Suprapubic skin (tissue), 4 donors: ENCODE data around the gene CSKMT. TPM values are rescaled to one million over a fixed set of nuclear protein-coding genes. Genes with fewer than 3 reads are reported as not detected.
"Not testable (repeated sequence)": the region's sequence is repeated elsewhere in the genome, so short reads cannot be mapped to it uniquely, and the experiment has no call there.

Experiments used
- DNase-seq, 2 donors: peaks; one replicate each; pipeline ENCODE4 v3.0.0-alpha.2; 2019; ENCODE audit warnings: low spot score in 2 of 2
- H3K27ac ChIP-seq: fragments of 200-600 bp; sonication (generic); one replicate; pipeline ENCODE4 v1.5.1; 2019
- H3K27me3 ChIP-seq: fragments of 200-600 bp; sonication (generic); one replicate; pipeline ENCODE4 v1.5.1; 2019
- H3K36me3 ChIP-seq: fragments of 200-600 bp; sonication (generic); one replicate; pipeline ENCODE4 v1.5.1; 2019
- H3K4me1 ChIP-seq: fragments of 200-600 bp; sonication (generic); one replicate; pipeline ENCODE4 v1.5.1; 2019
- H3K4me3 ChIP-seq: fragments of 200-600 bp; sonication (generic); one replicate; pipeline ENCODE4 v1.5.1; 2019; ENCODE audit warnings: mild to moderate bottlenecking
- H3K9me3 ChIP-seq: fragments of 200-600 bp; sonication (generic); one replicate; pipeline ENCODE4 v1.5.1; 2019
- EP300 ChIP-seq: sonication (generic); formaldehyde crosslinking; IDR thresholded peaks from one replicate; pipeline ENCODE4 v1.6.1; 2017; ENCODE audit warnings: antibody characterized with exemption
- POLR2A ChIP-seq, 2 donors: fragments of 450-650 bp; IDR thresholded peaks; one replicate each; pipeline ENCODE4 v1.6.1; 2017; ENCODE audit warnings: antibody characterized with exemption in 2 of 2, mild to moderate bottlenecking in 2 of 2, moderate library complexity in 2 of 2
- POLR2AphosphoS5 ChIP-seq, 3 donors: sonication (generic); formaldehyde crosslinking; IDR thresholded peaks; one replicate each; pipeline ENCODE4 v1.6.1; 2017; ENCODE audit warnings: antibody characterized with exemption in 3 of 3
- WGBS: methylation state at CpG from one replicate; pipeline ENCODE4 v1.1.5; 2018; 5-methylcytosine and 5-hydroxymethylcytosine counted together
- total RNA-seq, 4 donors: library from RNA; depleted of rRNA; stranded (reverse); fragments of >200 nt; gene quantifications; one replicate each; pipeline ENCODE4 v1.1.0, GENCODE V29; 2016
- TF ChIP-seq, protein P1 (sequence below), 2 donors: fragments of 200-600 bp in 1 of 2; fragments of 450-650 bp in 1 of 2; sonication (generic) in 1 of 2; IDR thresholded peaks; one replicate each; pipeline ENCODE4 v1.5.1; 2016 to 2019; ENCODE audit warnings: antibody characterized with exemption in 2 of 2, mild to moderate bottlenecking in 1 of 2, moderate library complexity in 1 of 2

The CSKMT gene
- total RNA-seq, 4 donors from 2014 or later, result 2.8 to 6.0 (median 4.2) TPM

DNA sequence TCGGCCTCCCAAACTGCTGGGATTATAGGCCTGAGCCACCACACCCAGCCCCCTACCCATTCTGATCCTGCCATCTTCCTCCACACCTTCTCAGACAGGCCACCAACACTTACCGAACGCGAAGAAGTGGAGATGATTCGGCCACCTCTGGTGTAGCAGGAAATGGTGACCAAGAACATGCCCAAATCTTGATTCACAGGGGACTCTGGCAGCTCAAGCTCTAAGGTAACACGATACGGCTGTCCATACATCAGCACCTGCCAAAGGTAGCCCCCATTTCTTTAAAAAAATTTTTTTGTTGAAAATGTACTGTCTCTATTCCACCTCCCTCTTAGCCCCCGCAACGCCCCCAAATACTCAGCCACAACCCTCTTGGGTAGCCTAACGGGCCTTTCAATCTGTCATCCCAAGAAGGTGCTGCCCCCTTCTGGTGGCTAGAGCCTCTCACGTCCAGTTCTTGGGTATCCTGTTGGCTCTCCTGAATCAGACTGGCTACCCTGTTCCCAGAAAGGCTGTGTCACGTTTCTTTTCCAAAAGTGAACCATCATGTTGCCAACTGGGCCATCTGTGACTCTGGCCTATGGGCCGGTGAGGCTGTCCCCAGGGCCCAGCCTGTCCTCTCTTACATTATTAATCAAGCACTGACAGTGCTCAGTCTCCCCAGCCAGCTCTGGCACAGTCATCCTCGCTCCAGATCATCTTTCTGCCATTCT is 29.5 kb downstream of the CSKMT start:
- Histone ChIP-seq H3K9me3 (no peaks in the 10 kb centered on the region), H3K4me1 (peaks cover 16% of the 10 kb centered on the region), H3K36me3 (peaks cover 21% of the 10 kb centered on the region), H3K4me3 (no peak overlapping the region), H3K27me3 (no peaks in the 10 kb centered on the region), H3K27ac (no peak overlapping the region)
- TF ChIP-seq, protein P1, sequence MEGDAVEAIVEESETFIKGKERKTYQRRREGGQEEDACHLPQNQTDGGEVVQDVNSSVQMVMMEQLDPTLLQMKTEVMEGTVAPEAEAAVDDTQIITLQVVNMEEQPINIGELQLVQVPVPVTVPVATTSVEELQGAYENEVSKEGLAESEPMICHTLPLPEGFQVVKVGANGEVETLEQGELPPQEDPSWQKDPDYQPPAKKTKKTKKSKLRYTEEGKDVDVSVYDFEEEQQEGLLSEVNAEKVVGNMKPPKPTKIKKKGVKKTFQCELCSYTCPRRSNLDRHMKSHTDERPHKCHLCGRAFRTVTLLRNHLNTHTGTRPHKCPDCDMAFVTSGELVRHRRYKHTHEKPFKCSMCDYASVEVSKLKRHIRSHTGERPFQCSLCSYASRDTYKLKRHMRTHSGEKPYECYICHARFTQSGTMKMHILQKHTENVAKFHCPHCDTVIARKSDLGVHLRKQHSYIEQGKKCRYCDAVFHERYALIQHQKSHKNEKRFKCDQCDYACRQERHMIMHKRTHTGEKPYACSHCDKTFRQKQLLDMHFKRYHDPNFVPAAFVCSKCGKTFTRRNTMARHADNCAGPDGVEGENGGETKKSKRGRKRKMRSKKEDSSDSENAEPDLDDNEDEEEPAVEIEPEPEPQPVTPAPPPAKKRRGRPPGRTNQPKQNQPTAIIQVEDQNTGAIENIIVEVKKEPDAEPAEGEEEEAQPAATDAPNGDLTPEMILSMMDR (IDR thresholded peaks at IDR 0.05), result peak; percentile 71 to 73
- TF ChIP-seq POLR2AphosphoS5 (IDR thresholded peaks at IDR 0.05), result no peak
- TF ChIP-seq EP300, result no peak
- TF ChIP-seq POLR2A (IDR thresholded peaks at IDR 0.05), result no peak
- DNase-seq, result peak in 1 of 2 donors; percentile 87
- 41% methylated on average over 14 of the region's 14 CpGs for WGBS

DNA sequence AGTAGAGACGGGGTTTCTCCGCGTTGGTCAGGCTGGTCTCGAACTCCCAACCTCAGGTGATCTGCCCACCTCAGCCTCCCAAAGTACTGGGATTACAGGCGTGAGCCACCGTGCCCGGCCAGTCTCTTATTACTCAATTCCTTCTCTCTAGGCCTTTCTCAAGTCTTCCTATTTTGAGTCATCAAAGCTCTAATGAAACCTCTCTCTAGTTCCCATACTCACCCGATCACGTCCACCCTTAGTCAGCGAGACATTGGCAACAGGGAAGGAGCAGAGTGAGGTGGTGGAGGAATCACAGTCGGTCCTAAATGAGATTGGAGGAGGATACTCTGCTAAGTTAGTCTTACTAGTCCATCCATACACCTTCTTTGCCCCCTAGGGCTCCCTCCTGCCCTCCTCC is 37.1 kb downstream of the CSKMT start:
- Histone ChIP-seq H3K27ac (no peak overlapping the region), H3K9me3 (no peaks in the 10 kb centered on the region), H3K27me3 (no peaks in the 10 kb centered on the region), H3K4me3 (no peak overlapping the region), H3K4me1 (peaks cover 19% of the 10 kb centered on the region), H3K36me3 (peaks cover 9% of the 10 kb centered on the region)
- no peak for DNase-seq
- TF ChIP-seq, protein P1 (IDR thresholded peaks at IDR 0.05), result no peak
- TF ChIP-seq POLR2AphosphoS5 (IDR thresholded peaks at IDR 0.05), result no peak
- no peak for TF ChIP-seq EP300
- no peak for TF ChIP-seq POLR2A (IDR thresholded peaks at IDR 0.05)
- WGBS, result 89% methylated on average over 11 of the region's 11 CpGs

DNA sequence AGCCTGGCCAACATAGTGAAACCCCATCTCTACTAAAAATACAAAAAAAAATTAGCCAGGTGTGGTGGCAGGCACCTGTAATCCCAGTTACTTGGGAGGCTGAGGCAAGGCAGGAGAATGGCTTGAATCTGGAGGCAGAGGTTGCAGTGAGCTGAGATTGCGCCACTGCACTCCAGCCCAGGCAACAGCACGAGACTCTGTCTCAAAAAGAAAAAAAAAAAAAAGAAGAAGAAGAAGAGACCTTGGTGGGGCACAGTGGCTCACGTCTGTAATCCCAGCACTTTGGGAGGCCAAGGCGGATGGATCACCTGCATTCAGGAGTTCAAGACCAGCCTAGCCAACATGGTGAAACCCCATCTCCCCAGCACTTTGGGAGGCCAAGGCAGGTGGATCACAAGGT is 38.8 kb downstream of the CSKMT start:
- not testable (repeated sequence) for DNase-seq, H3K27ac ChIP-seq, H3K4me3 ChIP-seq, H3K9me3 ChIP-seq, H3K36me3 ChIP-seq, H3K27me3 ChIP-seq
- H3K4me1 ChIP-seq, result peaks cover 32% of the 10 kb centered on the region
- 93% methylated on average over 4 of the region's 4 CpGs for WGBS

DNA sequence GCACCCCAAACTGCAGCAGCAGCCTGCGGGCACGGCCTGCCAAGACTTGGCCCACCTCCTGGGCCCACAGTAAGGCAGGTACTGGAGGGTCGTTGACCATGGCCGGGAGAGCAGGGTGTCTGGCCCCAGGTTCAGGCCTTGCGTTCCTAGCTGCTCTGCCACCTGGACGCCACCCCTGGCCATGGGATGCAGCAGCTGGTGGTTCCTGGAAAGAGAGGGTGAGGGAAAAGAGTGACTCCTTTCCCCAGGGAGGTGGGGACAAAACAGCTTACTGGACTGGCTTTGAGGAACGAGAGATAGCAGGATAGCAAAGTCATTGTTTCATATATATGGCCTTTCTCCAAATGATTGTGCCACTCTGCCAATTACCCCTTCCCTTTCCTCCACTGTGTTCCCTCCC is 40.3 kb downstream of the CSKMT start:
- no peaks in the 10 kb centered on the region for H3K27me3 ChIP-seq
- peak overlapping the region; percentile 71 for H3K27ac ChIP-seq
- H3K9me3 ChIP-seq, result no peaks in the 10 kb centered on the region
- 34% methylated on average over 7 of the region's 7 CpGs for WGBS
- peaks cover 10% of the 10 kb centered on the region for H3K36me3 ChIP-seq
- DNase-seq, result no peak
- no peak for TF ChIP-seq POLR2A (IDR thresholded peaks at IDR 0.05)
- TF ChIP-seq, protein P1 (IDR thresholded peaks at IDR 0.05), result no peak
- no peak for TF ChIP-seq POLR2AphosphoS5 (IDR thresholded peaks at IDR 0.05)
- TF ChIP-seq EP300, result no peak
- peak overlapping the region; percentile 63 for H3K4me3 ChIP-seq
- peaks cover 42% of the 10 kb centered on the region for H3K4me1 ChIP-seq

DNA sequence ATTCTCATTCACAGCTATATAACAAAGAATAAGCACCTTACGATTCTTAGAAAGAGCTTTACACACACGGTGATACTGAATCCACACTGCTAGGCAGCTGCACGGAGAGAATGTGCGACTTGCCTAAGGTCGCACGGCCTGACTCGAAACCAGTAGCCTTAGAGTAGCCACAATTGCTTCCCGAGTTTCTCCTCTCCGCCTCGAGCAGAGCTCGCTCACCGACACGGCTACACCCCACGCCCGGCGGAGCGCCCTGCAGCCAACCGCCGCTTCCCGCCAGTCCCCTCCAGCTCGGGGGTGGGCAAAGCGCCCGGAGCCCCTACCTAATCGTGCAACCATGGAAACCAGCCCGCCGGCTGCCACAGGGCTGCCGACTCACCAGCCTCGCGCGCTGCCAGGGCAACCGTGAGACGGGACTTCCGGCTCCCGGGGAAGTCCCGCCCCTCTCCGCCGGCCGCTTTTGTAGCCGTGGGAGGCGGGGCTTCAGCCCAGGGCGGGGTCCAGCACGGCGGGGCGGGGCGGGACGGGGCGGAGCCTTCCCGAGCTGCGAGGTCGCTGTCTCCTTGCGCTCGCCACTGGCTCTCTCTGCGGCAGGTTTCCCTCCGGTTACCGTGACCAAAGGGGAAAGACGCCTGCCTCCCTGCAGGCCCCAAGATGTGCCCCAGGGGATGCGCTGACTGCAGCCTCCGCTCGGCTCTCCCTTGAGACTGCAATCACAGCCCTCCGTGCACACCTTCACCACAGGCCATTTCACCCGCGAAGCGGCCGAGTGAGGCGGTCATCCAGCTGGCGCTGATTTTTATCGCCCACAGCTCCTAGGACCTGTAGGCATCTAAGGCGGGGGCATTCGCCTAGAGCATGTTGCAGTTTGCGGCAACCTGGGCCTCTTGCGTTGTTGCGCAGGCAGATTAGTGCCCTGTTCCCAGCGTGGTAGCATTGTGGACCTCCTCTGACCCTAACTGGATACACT is 41.1 kb downstream of the CSKMT start:
- H3K27ac ChIP-seq, result peak overlapping the region; percentile 71
- TF ChIP-seq EP300 (no peak), POLR2A (IDR thresholded peaks at IDR 0.05) (peak in 1 of 2 donors; percentile 12), POLR2AphosphoS5 (IDR thresholded peaks at IDR 0.05) (peak; percentile 22 to 82 (median 39))
- TF ChIP-seq, protein P1 (IDR thresholded peaks at IDR 0.05), result no peak
- H3K4me3 ChIP-seq, result peak overlapping the region; percentile 63
- DNase-seq, result peak; percentile 97
- H3K4me1 ChIP-seq, result peaks cover 44% of the 10 kb centered on the region
- no peaks in the 10 kb centered on the region for H3K9me3 ChIP-seq
- peaks cover 14% of the 10 kb centered on the region for H3K36me3 ChIP-seq
- no peaks in the 10 kb centered on the region for H3K27me3 ChIP-seq
- 17% methylated on average over 16 of the region's 73 CpGs for WGBS
